ENCODE measurements around the gene TAF1. TPM values are rescaled to one million over a fixed set of nuclear protein-coding genes. Genes with fewer than 3 reads are reported as not detected.
"Not testable (repeated sequence)": the region's sequence is repeated elsewhere in the genome, so short reads cannot be mapped to it uniquely, and the experiment has no call there.

The TAF1 gene
- total RNA-seq, 1 donor from 2014 or later: 88.6 TPM

DNA sequence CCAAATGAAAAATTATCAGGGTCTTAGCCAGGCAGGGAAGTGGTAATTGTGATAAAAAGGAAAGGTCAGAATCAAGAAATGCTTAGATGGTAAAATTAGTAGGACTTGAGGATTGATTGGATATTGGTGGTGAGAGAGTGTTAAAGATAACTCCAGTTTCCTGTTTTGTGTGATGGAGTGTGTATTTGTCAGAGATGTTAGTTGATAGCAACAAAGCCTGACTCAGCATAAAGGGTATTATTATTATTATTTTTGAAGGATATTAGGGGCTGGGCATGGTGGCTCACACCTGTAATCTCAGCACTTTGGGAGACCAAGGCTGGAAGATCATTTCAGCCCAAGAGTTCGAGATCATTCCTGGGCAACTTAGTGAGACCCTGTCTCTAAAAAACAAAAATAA is 143.1 kb downstream of the TAF1 start:
- DNase-seq (ENCODE audit: low spot score): no peak

GRCh38 chrX:71510161-71510560 is 144.0 kb downstream of the TAF1 start:
- no peak for DNase-seq (ENCODE audit: low spot score)

DNA sequence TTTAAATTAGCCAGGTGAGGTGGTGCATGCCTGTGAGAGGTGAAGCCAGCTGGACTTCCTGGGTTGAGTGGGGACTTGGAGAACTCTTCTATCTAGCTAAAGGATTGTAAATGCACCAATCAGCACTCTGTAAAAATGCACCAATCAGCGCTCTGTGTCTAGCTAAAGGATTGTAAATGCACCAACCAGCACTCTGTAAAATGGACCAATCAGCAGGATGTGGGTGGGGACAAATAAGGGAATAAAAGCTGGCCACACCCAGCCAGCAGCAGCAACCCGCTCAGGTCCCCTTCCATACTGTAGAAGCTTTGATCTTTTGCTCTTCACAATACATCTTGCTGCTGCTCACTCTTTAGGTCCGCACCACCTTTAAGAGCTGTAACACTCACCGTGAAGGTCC is 147.6 kb downstream of the TAF1 start:
- DNase-seq (ENCODE audit: low spot score): not testable (repeated sequence)

GRCh38 chrX:71514367-71515037 is 148.3 kb downstream of the TAF1 start:
- DNase-seq (ENCODE audit: low spot score): no peak

GRCh38 chrX:71515038-71515396 is 148.9 kb downstream of the TAF1 start:
- DNase-seq (ENCODE audit: low spot score): peak; percentile 23

Other genes starting within 250 kb of the TAF1 start
- 14.0 TPM for gene MED12, start 247.8 kb upstream of the TAF1 start, total RNA-seq (ENCODE audit: insufficient read depth, low replicate concordance)
- gene NLGN3, start 221.5 kb upstream of the TAF1 start, total RNA-seq (ENCODE audit: insufficient read depth, low replicate concordance): 6.7 TPM
- not detected for gene GJB1, start 143.1 kb upstream of the TAF1 start, total RNA-seq (ENCODE audit: insufficient read depth, low replicate concordance)
- gene ZMYM3, start 112.2 kb upstream of the TAF1 start, total RNA-seq (ENCODE audit: insufficient read depth, low replicate concordance): 14.2 TPM
- 245 TPM for gene NONO, start 82.7 kb upstream of the TAF1 start, total RNA-seq (ENCODE audit: insufficient read depth, low replicate concordance)
- gene ITGB1BP2, start 64.6 kb upstream of the TAF1 start, total RNA-seq (ENCODE audit: insufficient read depth, low replicate concordance): 33.2 TPM
- gene OGT, start 166.7 kb downstream of the TAF1 start, total RNA-seq (ENCODE audit: insufficient read depth, low replicate concordance): 85.0 TPM
- gene GCNA, start 212.1 kb downstream of the TAF1 start, total RNA-seq (ENCODE audit: insufficient read depth, low replicate concordance): 0.96 TPM

Data from umbilical cord (tissue), 2 donors.